ENCODE measurements around the gene LOXHD1.

DNA sequence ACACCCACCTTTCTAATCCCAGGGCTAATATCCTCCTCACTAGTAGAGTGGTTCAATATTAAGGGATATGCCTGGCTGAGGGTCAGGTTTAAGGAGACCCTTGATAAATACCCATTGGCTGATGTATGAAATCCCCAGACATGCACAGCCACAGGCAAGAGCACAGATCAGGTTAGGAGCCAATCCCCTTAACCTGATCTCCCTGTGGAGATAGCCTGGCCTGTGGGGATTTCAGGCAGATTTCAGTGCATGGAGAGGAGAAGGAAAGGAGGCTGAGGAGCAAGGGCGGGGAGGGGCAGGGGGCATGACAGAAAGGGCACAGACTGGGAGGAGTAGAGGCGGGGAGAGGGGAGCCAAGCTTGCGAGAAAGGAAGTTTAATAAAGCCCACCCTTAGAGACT lies 129.0 kb downstream of the LOXHD1 start:
- TF ChIP-seq, protein P1, sequence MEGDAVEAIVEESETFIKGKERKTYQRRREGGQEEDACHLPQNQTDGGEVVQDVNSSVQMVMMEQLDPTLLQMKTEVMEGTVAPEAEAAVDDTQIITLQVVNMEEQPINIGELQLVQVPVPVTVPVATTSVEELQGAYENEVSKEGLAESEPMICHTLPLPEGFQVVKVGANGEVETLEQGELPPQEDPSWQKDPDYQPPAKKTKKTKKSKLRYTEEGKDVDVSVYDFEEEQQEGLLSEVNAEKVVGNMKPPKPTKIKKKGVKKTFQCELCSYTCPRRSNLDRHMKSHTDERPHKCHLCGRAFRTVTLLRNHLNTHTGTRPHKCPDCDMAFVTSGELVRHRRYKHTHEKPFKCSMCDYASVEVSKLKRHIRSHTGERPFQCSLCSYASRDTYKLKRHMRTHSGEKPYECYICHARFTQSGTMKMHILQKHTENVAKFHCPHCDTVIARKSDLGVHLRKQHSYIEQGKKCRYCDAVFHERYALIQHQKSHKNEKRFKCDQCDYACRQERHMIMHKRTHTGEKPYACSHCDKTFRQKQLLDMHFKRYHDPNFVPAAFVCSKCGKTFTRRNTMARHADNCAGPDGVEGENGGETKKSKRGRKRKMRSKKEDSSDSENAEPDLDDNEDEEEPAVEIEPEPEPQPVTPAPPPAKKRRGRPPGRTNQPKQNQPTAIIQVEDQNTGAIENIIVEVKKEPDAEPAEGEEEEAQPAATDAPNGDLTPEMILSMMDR (CRISPR knock-in tag; IDR thresholded peaks at IDR 0.05) = no peak
- TF ChIP-seq SP1 (IDR thresholded peaks at IDR 0.05) = no peak
- TF ChIP-seq SP1 (CRISPR knock-in tag; IDR thresholded peaks at IDR 0.05) = no peak
- TF ChIP-seq POLR2AphosphoS5 (IDR thresholded peaks at IDR 0.05; ENCODE audit: low read depth, low read length) = no peak
- no peak for TF ChIP-seq ZNF224 (CRISPR knock-in tag; IDR thresholded peaks at IDR 0.05)
- TF ChIP-seq, protein P2, sequence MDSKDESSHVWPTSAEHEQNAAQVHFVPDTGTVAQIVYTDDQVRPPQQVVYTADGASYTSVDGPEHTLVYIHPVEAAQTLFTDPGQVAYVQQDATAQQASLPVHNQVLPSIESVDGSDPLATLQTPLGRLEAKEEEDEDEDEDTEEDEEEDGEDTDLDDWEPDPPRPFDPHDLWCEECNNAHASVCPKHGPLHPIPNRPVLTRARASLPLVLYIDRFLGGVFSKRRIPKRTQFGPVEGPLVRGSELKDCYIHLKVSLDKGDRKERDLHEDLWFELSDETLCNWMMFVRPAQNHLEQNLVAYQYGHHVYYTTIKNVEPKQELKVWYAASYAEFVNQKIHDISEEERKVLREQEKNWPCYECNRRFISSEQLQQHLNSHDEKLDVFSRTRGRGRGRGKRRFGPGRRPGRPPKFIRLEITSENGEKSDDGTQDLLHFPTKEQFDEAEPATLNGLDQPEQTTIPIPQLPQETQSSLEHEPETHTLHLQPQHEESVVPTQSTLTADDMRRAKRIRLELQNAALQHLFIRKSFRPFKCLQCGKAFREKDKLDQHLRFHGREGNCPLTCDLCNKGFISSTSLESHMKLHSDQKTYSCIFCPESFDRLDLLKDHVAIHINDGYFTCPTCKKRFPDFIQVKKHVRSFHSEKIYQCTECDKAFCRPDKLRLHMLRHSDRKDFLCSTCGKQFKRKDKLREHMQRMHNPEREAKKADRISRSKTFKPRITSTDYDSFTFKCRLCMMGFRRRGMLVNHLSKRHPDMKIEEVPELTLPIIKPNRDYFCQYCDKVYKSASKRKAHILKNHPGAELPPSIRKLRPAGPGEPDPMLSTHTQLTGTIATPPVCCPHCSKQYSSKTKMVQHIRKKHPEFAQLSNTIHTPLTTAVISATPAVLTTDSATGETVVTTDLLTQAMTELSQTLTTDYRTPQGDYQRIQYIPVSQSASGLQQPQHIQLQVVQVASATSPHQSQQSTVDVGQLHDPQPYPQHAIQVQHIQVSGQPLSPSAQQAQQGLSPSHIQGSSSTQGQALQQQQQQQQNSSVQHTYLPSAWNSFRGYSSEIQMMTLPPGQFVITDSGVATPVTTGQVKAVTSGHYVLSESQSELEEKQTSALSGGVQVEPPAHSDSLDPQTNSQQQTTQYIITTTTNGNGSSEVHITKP (CRISPR knock-in tag; IDR thresholded peaks at IDR 0.05; ENCODE audit: low read depth) = no peak
- TF ChIP-seq CAMTA2 (CRISPR knock-in tag; IDR thresholded peaks at IDR 0.05; ENCODE audit: borderline replicate concordance) = no peak
- TF ChIP-seq, protein P3, sequence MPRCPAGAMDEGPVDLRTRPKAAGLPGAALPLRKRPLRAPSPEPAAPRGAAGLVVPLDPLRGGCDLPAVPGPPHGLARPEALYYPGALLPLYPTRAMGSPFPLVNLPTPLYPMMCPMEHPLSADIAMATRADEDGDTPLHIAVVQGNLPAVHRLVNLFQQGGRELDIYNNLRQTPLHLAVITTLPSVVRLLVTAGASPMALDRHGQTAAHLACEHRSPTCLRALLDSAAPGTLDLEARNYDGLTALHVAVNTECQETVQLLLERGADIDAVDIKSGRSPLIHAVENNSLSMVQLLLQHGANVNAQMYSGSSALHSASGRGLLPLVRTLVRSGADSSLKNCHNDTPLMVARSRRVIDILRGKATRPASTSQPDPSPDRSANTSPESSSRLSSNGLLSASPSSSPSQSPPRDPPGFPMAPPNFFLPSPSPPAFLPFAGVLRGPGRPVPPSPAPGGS (CRISPR knock-in tag; IDR thresholded peaks at IDR 0.05) = no peak
- no peak for TF ChIP-seq FOXA1 (IDR thresholded peaks at IDR 0.05)
- TF ChIP-seq FOXA1 (CRISPR knock-in tag; IDR thresholded peaks at IDR 0.05) = no peak
- no peak for TF ChIP-seq ELK4 (CRISPR knock-in tag; IDR thresholded peaks at IDR 0.05; ENCODE audit: borderline replicate concordance)
- no peak for TF ChIP-seq MAFF (IDR thresholded peaks at IDR 0.05; ENCODE audit: low read depth, low read length)
- no peak for TF ChIP-seq CBFB (CRISPR knock-in tag; IDR thresholded peaks at IDR 0.05)
